Placental pericyte (primary cell): ENCODE results near the gene KRTAP9-1. TPM values are rescaled to one million over a fixed set of nuclear protein-coding genes. Genes with fewer than 3 reads are reported as not detected.

Experiments used
- small RNA-seq: library from RNA; depleted of rRNA; stranded (forward); fragments of <200 nt; gene quantifications from one replicate; pipeline ENCODE3, GENCODE V24; 2012; ENCODE audit warnings: low replicate concordance
- total RNA-seq: library from RNA; depleted of rRNA; stranded (reverse); fragments of >200 nt; gene quantifications from 2 replicates; pipeline ENCODE4 v1.2.3, GENCODE V29; 2012

Gene KRTAP9-1
- not detected in 2 replicates for total RNA-seq

GRCh38 chr17:41189837-41190318 lies at the start of gene KRTAP9-1:
TSS of gene KRTAP9-1 (plus strand) at chr17:41189887. CDS start at chr17:41189887, 0 bp downstream.

GRCh38 chr17:41140360-41141131 lies 49.1 kb upstream of the KRTAP9-1 start, which contains the start of gene KRTAP4-6:
TSS of gene KRTAP4-6 (minus strand) at chr17:41140544. CDS start at chr17:41140487, 57 bp downstream.

GRCh38 chr17:41149652-41149985 lies 40.1 kb upstream of the KRTAP9-1 start, which contains the start of gene KRTAP4-5:
TSS of gene KRTAP4-5 (minus strand) at chr17:41149825. CDS start at chr17:41149767, 58 bp downstream.

DNA sequence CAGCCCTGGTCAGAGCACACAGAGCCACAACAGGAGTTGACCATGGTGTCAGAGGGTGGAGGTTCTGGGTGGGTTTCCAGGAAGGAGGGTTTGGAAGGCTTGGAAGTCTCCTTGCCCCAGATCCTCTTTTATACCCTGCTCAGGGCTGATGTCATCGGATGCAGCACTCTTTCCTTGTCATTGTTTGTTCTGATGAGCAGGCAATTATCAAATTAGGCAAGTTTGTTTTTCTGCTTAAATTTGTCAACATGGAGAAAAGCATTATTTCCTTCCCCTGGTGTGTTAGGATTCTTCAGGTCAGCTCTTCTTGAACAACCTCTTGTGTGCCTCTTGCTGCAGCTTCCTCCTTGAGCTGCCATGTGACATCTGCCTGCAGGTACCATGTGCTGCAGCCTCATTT lies 29.0 kb upstream of the KRTAP9-1 start, which contains the start of gene KRTAP4-4:
Gene KRTAP4-4 (minus strand): TSS at position 101 of the 400 bp plus-strand sequence. CDS start 57 bp downstream, at position 44.

DNA sequence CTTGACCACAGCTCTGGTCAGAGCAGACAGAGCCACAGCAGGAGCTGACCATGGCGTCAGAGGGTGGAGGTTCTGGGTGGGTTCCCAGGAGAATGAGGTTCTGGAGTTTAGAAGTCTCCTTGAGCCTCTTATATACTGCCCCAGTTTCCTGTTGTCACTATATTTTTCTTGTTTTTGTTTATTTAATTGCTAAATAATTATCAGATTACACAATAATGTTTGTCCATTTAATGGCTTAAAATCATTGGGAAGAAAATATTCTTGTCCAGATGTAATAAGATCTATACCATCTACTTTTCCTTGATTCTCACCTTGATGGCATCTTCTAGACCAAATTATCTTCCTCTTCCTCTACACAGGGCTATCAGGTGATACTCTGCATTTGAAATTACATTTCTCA lies 21.6 kb upstream of the KRTAP9-1 start, which contains the start of gene KRTAP4-3:
Gene KRTAP4-3 (minus strand): TSS at position 101 of the 400 bp plus-strand sequence. CDS start 49 bp downstream, at position 52.

GRCh38 chr17:41177727-41178271 lies 11.9 kb upstream of the KRTAP9-1 start, which contains the start of gene KRTAP4-2:
TSS of gene KRTAP4-2 (minus strand) at chr17:41178221. CDS start at chr17:41178164, 57 bp downstream.

GRCh38 chr17:41184480-41184961 lies 5.2 kb upstream of the KRTAP9-1 start, which contains the start of gene KRTAP4-1:
TSS of gene KRTAP4-1 (minus strand) at chr17:41184911. CDS start at chr17:41184854, 57 bp downstream.

DNA sequence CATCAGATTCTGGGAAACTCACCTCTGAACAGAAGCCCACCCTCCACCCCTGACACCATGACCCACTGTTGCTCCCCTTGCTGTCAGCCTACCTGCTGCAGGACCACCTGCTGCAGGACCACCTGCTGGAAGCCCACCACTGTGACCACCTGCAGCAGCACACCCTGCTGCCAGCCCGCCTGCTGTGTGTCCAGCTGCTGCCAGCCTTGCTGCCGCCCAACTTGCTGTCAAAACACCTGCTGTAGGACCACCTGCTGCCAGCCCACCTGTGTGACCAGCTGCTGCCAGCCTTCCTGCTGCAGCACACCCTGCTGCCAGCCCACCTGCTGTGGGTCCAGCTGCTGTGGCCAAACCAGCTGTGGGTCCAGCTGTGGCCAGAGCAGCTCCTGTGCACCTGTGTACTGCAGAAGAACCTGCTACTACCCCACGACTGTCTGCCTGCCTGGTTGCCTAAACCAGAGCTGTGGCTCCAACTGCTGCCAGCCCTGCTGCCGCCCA lies 37.0 kb downstream of the KRTAP9-1 start, which contains the start of gene KRTAP9-2:
Gene KRTAP9-2 (plus strand): TSS at position 51 of the 498 bp plus-strand sequence. CDS start 7 bp downstream, at position 58.

GRCh38 chr17:41232399-41233105 lies 42.9 kb downstream of the KRTAP9-1 start, which contains the start of gene KRTAP9-3:
TSS of gene KRTAP9-3 (plus strand) at chr17:41232449. CDS start at chr17:41232502, 53 bp downstream.

DNA sequence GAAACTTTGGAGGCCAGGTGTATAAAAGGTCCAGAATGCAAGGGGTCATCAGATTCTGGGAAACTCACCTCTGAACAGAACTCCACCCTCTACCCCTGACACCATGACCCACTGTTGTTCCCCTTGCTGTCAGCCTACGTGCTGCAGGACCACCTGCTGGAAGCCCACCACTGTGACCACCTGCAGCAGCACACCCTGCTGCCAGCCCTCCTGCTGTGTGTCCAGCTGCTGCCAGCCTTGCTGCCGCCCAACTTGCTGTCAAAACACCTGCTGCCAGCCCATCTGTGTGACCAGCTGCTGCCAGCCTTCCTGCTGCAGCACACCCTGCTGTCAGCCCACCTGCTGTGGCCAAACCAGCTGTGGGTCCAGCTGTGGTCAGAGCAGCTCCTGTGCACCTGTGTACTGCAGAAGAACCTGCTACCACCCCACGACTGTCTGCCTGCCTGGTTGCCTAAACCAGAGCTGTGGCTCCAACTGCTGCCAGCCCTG lies 48.3 kb downstream of the KRTAP9-1 start, which contains the start of gene KRTAP9-8:
Gene KRTAP9-8 (plus strand): TSS at position 51 of the 489 bp plus-strand sequence. CDS start 53 bp downstream, at position 104.

Small RNA genes within 50 kb of the gene (small RNA-seq; reads per million reads assigned to genes)
- not detected for gene KRTAP4-17P

Other genes starting within 250 kb of the KRTAP9-1 start
- gene KRT39, start 222.9 kb upstream of the KRTAP9-1 start, total RNA-seq, result 0.43 TPM in 1 of 2 replicates, not detected in the other
- 0.14 TPM in 1 of 2 replicates, not detected in the other for gene KRT40, start 205.6 kb upstream of the KRTAP9-1 start, total RNA-seq
- not detected in 2 replicates for gene KRTAP3-3, start 195.7 kb upstream of the KRTAP9-1 start, total RNA-seq
- not detected in 2 replicates for gene KRTAP3-2, start 190.0 kb upstream of the KRTAP9-1 start, total RNA-seq
- gene KRTAP3-1, start 180.8 kb upstream of the KRTAP9-1 start, total RNA-seq, result not detected in 2 replicates
- 1.5 and 14.2 TPM in 2 replicates for gene KRTAP1-5, start 162.7 kb upstream of the KRTAP9-1 start, total RNA-seq
- not detected in 2 replicates for gene KRTAP1-4, start 159.7 kb upstream of the KRTAP9-1 start, total RNA-seq
- gene KRTAP1-3, start 155.0 kb upstream of the KRTAP9-1 start, total RNA-seq, result not detected in 2 replicates
- gene KRTAP1-1, start 148.4 kb upstream of the KRTAP9-1 start, total RNA-seq, result not detected in 2 replicates
- gene KRTAP2-1, start 142.6 kb upstream of the KRTAP9-1 start, total RNA-seq, result not detected in 2 replicates
- not detected in 2 replicates for gene KRTAP2-2, start 134.7 kb upstream of the KRTAP9-1 start, total RNA-seq
- 0.72 TPM in 1 of 2 replicates, not detected in the other for gene KRTAP2-3, start 129.8 kb upstream of the KRTAP9-1 start, total RNA-seq
- not detected in 2 replicates for gene KRTAP2-4, start 124.0 kb upstream of the KRTAP9-1 start, total RNA-seq
- not detected in 2 replicates for gene KRTAP4-7, start 105.7 kb upstream of the KRTAP9-1 start, total RNA-seq
- not detected in 2 replicates for gene KRTAP4-8, start 91.7 kb upstream of the KRTAP9-1 start, total RNA-seq
- not detected in 2 replicates for gene KRTAP4-16, start 87.7 kb upstream of the KRTAP9-1 start, total RNA-seq
- gene KRTAP4-9, start 84.5 kb upstream of the KRTAP9-1 start, total RNA-seq, result not detected in 2 replicates
- gene KRTAP4-11, start 71.5 kb upstream of the KRTAP9-1 start, total RNA-seq, result not detected in 2 replicates
- not detected in 2 replicates for gene KRTAP4-12, start 65.7 kb upstream of the KRTAP9-1 start, total RNA-seq
- not detected in 2 replicates for gene KRTAP4-6, start 49.3 kb upstream of the KRTAP9-1 start, total RNA-seq
- not detected in 2 replicates for gene KRTAP4-5, start 40.1 kb upstream of the KRTAP9-1 start, total RNA-seq
- gene KRTAP4-4, start 29.1 kb upstream of the KRTAP9-1 start, total RNA-seq, result not detected in 2 replicates
- not detected in 2 replicates for gene KRTAP4-3, start 21.7 kb upstream of the KRTAP9-1 start, total RNA-seq
- not detected in 2 replicates for gene KRTAP4-2, start 11.7 kb upstream of the KRTAP9-1 start, total RNA-seq
- not detected in 2 replicates for gene KRTAP4-1, start 5.0 kb upstream of the KRTAP9-1 start, total RNA-seq
- not detected in 2 replicates for gene KRTAP9-2, start 36.8 kb downstream of the KRTAP9-1 start, total RNA-seq
- gene KRTAP9-3, start 42.6 kb downstream of the KRTAP9-1 start, total RNA-seq, result not detected in 2 replicates
- not detected in 2 replicates for gene KRTAP9-8, start 48.1 kb downstream of the KRTAP9-1 start, total RNA-seq
- not detected in 2 replicates for gene KRTAP9-4, start 59.8 kb downstream of the KRTAP9-1 start, total RNA-seq
- gene KRTAP9-9, start 65.5 kb downstream of the KRTAP9-1 start, total RNA-seq, result not detected in 2 replicates
- gene KRTAP9-6, start 75.5 kb downstream of the KRTAP9-1 start, total RNA-seq, result not detected in 2 replicates
- gene KRTAP9-7, start 85.8 kb downstream of the KRTAP9-1 start, total RNA-seq, result not detected in 2 replicates
- not detected in 2 replicates for gene KRTAP29-1, start 113.0 kb downstream of the KRTAP9-1 start, total RNA-seq
- not detected in 2 replicates for gene KRTAP16-1, start 119.4 kb downstream of the KRTAP9-1 start, total RNA-seq
- gene KRTAP17-1, start 125.8 kb downstream of the KRTAP9-1 start, total RNA-seq, result not detected in 2 replicates
- not detected in 2 replicates for gene KRT33A, start 160.9 kb downstream of the KRTAP9-1 start, total RNA-seq
- not detected in 2 replicates for gene KRT33B, start 179.9 kb downstream of the KRTAP9-1 start, total RNA-seq
- 2.2 and 4.7 TPM in 2 replicates for gene KRT34, start 192.4 kb downstream of the KRTAP9-1 start, total RNA-seq
- gene KRT31, start 207.7 kb downstream of the KRTAP9-1 start, total RNA-seq, result not detected in 2 replicates
- not detected in 2 replicates for gene KRT37, start 234.7 kb downstream of the KRTAP9-1 start, total RNA-seq